A673 (cell line): ENCODE data around the gene PADI1. TPM values are rescaled to one million over a fixed set of nuclear protein-coding genes. Genes with fewer than 3 reads are reported as not detected.

Experiments used
- BruUV-seq: library from RNA; stranded (reverse); fragments of 400-500 nt; replicated peaks from 2 replicates; lab custom pipeline; 2021; lab: Mats Ljungman, UMichigan
- CTCF ChIA-PET: fragments of 300-600 bp; sonication (Branson Sonifier 250); formaldehyde crosslinking; loops from one replicate; lab custom pipeline; 2022; ENCODE audit warnings: antibody characterized with exemption; lab: Charles Lee
- POLR2A ChIA-PET: fragments of 300-600 bp; sonication (Branson Sonifier 250); formaldehyde crosslinking; loops from one replicate; lab custom pipeline; 2022; ENCODE audit warnings: antibody characterized with exemption; ENCODE audit not compliant: low non-redundant PET; lab: Charles Lee
- DNase-seq: peaks from one replicate; pipeline ENCODE4 v3.0.0-alpha.2; 2015; ENCODE audit warnings: low spot score
- H3K27ac ChIP-seq: fragments of 200-600 bp; sonication (generic); 2 replicates; pipeline ENCODE4 v1.5.1; 2016; ENCODE audit warnings: mixed run types, low read depth, mild to moderate bottlenecking, mixed read lengths, antibody characterized with exemption, low read length; ENCODE audit not compliant: poor library complexity, severe bottlenecking
- H3K27me3 ChIP-seq: fragments of 200-600 bp; sonication (generic); replicated peaks from 2 replicates; pipeline ENCODE4 v1.6.1; 2017; ENCODE audit warnings: mixed run types, low read depth, mild to moderate bottlenecking, mixed read lengths, antibody characterized with exemption, low read length; ENCODE audit not compliant: insufficient read depth, poor library complexity
- H3K36me3 ChIP-seq: fragments of 200-600 bp; sonication (generic); 2 replicates; pipeline ENCODE4 v1.6.1; 2016; ENCODE audit warnings: mixed run types, mild to moderate bottlenecking, mixed read lengths, antibody characterized with exemption, low read length; ENCODE audit not compliant: insufficient read depth, poor library complexity, severe bottlenecking
- H3K4me1 ChIP-seq: fragments of 200-600 bp; sonication (generic); 2 replicates; pipeline ENCODE4 v1.6.1; 2017; ENCODE audit warnings: mixed run types, mild to moderate bottlenecking, mixed read lengths, antibody characterized with exemption, low read length; ENCODE audit not compliant: insufficient read depth, poor library complexity, severe bottlenecking
- H3K4me3 ChIP-seq: fragments of 200-600 bp; sonication (generic); 2 replicates; pipeline ENCODE4 v1.5.1; 2016; ENCODE audit warnings: low read depth, mixed run types, mild to moderate bottlenecking, mixed read lengths, low read length; ENCODE audit not compliant: poor library complexity, severe bottlenecking
- H3K9me3 ChIP-seq: fragments of 200-600 bp; sonication (generic); 2 replicates; pipeline ENCODE4 v1.6.1; 2016; ENCODE audit warnings: mixed run types, low read depth, mild to moderate bottlenecking, mixed read lengths, antibody characterized with exemption, low read length; ENCODE audit not compliant: poor library complexity, severe bottlenecking
- CTCF ChIP-seq: fragments of 300-800, 200-600 bp; sonication (generic); conservative IDR thresholded peaks from 2 replicates; pipeline ENCODE4 v1.5.1; 2017; ENCODE audit warnings: low read depth, mild to moderate bottlenecking, antibody characterized with exemption, low read length, moderate library complexity, mixed read lengths
- EZH2 ChIP-seq: fragments of 200-600 bp; sonication (generic); IDR thresholded peaks from 2 replicates; pipeline ENCODE4 v1.6.1; 2017; ENCODE audit warnings: borderline replicate concordance, low read depth, mild to moderate bottlenecking, mixed read lengths, antibody characterized with exemption, low read length; ENCODE audit not compliant: poor library complexity, severe bottlenecking
- intact Hi-C: fragments of 100-400 bp; cut with micrococcal nuclease; formaldehyde crosslinking; loops from one replicate; pipeline ENCODE4 v1.10.0; 2022; ENCODE audit not compliant: unreplicated experiment
- total RNA-seq: library from RNA; stranded (reverse); gene quantifications from 2 replicates; pipeline ENCODE4 v1.2.3, GENCODE V29; 2021

PADI1 gene
- total RNA-seq, 1 experiment from 2014 or later, result 0.56 TPM

GRCh38 chr1:17167786-17168090, 37.2 kb upstream of the PADI1 start:
- intact Hi-C loops, result no loop called here
- no peak overlapping the region for H3K4me3 ChIP-seq
- no peaks in the 10 kb centered on the region for H3K36me3 ChIP-seq
- H3K4me1 ChIP-seq, result no peaks in the 10 kb centered on the region
- H3K27me3 ChIP-seq, result no peaks in the 10 kb centered on the region
- ChIA-PET POLR2A (no interaction called here), CTCF (no interaction called here)
- H3K27ac ChIP-seq, result no peak overlapping the region
- no peaks in the 10 kb centered on the region for H3K9me3 ChIP-seq
- BruUV-seq, result no TSS peak
- TF ChIP-seq EZH2, result no peak
- no peak for TF ChIP-seq CTCF
- no peak for DNase-seq

GRCh38 chr1:17168091-17168876, 36.6 kb upstream of the PADI1 start:
- ChIA-PET CTCF (no interaction called here), POLR2A (interaction anchor here (0.6 kb wide), 1 partner anchor 22 kb away, joined by 13 read pairs; no protein-coding TSS in a partner anchor)
- Histone ChIP-seq H3K9me3 (no peaks in the 10 kb centered on the region), H3K36me3 (no peaks in the 10 kb centered on the region), H3K27me3 (no peaks in the 10 kb centered on the region), H3K4me3 (no peak overlapping the region), H3K4me1 (no peaks in the 10 kb centered on the region), H3K27ac (no peak overlapping the region)
- no peak for TF ChIP-seq EZH2
- TF ChIP-seq CTCF, result no peak
- BruUV-seq, result no TSS peak
- intact Hi-C loops, result no loop called here
- no peak for DNase-seq

- Histone ChIP-seq H3K9me3 (peaks cover 2% of the 10 kb centered on the region), H3K27me3 (no peaks in the 10 kb centered on the region), H3K27ac (no peak overlapping the region), H3K4me1 (no peaks in the 10 kb centered on the region), H3K4me3 (no peak overlapping the region), H3K36me3 (no peaks in the 10 kb centered on the region)
- intact Hi-C loops, result no loop called here
- TF ChIP-seq CTCF (no peak), EZH2 (no peak)
- CTCF ChIA-PET, result no interaction called here
- DNase-seq, result no peak
- POLR2A ChIA-PET, result no interaction called here
- no TSS peak for BruUV-seq
These were observed 34.4 kb upstream of the PADI1 start for GRCh38 chr1:17170571-17170970.
